HUES6 (cell line): ENCODE measurements around the gene BPIFB3.

Experiments used
- H3K27ac ChIP-seq: 2 replicates; pipeline ENCODE4 v1.7.0; 2013; ENCODE audit warnings: low read depth, mild to moderate bottlenecking, low read length, inconsistent platforms
- H3K27me3 ChIP-seq: 2 replicates; pipeline ENCODE4 v1.6.1; 2013; ENCODE audit warnings: low read length; ENCODE audit not compliant: control insufficient read depth, insufficient read depth
- H3K36me3 ChIP-seq: 2 replicates; pipeline ENCODE4 v1.6.1; 2013; ENCODE audit warnings: low read length; ENCODE audit not compliant: control insufficient read depth, insufficient read depth
- H3K4me1 ChIP-seq: 2 replicates; pipeline ENCODE4 v1.6.1; 2013; ENCODE audit warnings: low read length; ENCODE audit not compliant: control insufficient read depth, insufficient read depth
- H3K4me3 ChIP-seq: 2 replicates; pipeline ENCODE4 v1.5.1; 2013; ENCODE audit warnings: low read depth, low read length
- H3K9ac ChIP-seq: one replicate; pipeline ENCODE4 v1.6.1; 2013; ENCODE audit warnings: mild to moderate bottlenecking, low read length
- H3K9me3 ChIP-seq: 2 replicates; pipeline ENCODE4 v1.6.1; 2013; ENCODE audit warnings: low read depth, low read length; ENCODE audit not compliant: control insufficient read depth, insufficient read depth

BPIFB3 gene, protein sequence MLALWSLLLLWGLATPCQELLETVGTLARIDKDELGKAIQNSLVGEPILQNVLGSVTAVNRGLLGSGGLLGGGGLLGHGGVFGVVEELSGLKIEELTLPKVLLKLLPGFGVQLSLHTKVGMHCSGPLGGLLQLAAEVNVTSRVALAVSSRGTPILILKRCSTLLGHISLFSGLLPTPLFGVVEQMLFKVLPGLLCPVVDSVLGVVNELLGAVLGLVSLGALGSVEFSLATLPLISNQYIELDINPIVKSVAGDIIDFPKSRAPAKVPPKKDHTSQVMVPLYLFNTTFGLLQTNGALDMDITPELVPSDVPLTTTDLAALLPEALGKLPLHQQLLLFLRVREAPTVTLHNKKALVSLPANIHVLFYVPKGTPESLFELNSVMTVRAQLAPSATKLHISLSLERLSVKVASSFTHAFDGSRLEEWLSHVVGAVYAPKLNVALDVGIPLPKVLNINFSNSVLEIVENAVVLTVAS

GRCh38 chr20:33053291-33054106 is at the start of gene BPIFB3:
Gene BPIFB3, plus strand, starts transcription at chr20:33053903. Its CDS starts 1,533 bp downstream, at chr20:33055436.
- no peaks in the 10 kb centered on the region for H3K27me3 ChIP-seq
- no peaks in the 10 kb centered on the region for H3K9me3 ChIP-seq
- H3K4me3 ChIP-seq, result no peak within 1 kb of the TSS
- H3K4me1 ChIP-seq, result peaks cover 5% of the 10 kb centered on the region; the same call in 1 of the 2 replicates
- H3K9ac ChIP-seq, result no peak within 1 kb of the TSS
- no peak within 1 kb of the TSS for H3K27ac ChIP-seq
- no peaks in the 10 kb centered on the region for H3K36me3 ChIP-seq

- peaks cover 3% of the 10 kb centered on the region; the same call in 1 of the 2 replicates for H3K4me1 ChIP-seq
- no peaks in the 10 kb centered on the region for H3K36me3 ChIP-seq
- H3K9ac ChIP-seq, result no peak within 1 kb of the TSS
- H3K9me3 ChIP-seq, result peaks cover 6% of the 10 kb centered on the region
- H3K27ac ChIP-seq, result no peak within 1 kb of the TSS
- no peak within 1 kb of the TSS for H3K4me3 ChIP-seq
- H3K27me3 ChIP-seq, result no peaks in the 10 kb centered on the region
Observed at GRCh38 chr20:33004141-33004751, 49.5 kb upstream of the BPIFB3 start, which contains the start of gene SUN5. Gene SUN5, minus strand, starts transcription at chr20:33004433. Its CDS starts 93 bp downstream, at chr20:33004340.

- Histone ChIP-seq H3K9me3 (peaks cover 6% of the 10 kb centered on the region), H3K36me3 (no peaks in the 10 kb centered on the region), H3K27ac (no peak overlapping the region), H3K9ac (no peak overlapping the region), H3K27me3 (no peaks in the 10 kb centered on the region), H3K4me1 (peaks cover 3% of the 10 kb centered on the region; the same call in 1 of the 2 replicates), H3K4me3 (no peak overlapping the region)
Observed at GRCh38 chr20:33005132-33005566, 48.6 kb upstream of the BPIFB3 start.

DNA sequence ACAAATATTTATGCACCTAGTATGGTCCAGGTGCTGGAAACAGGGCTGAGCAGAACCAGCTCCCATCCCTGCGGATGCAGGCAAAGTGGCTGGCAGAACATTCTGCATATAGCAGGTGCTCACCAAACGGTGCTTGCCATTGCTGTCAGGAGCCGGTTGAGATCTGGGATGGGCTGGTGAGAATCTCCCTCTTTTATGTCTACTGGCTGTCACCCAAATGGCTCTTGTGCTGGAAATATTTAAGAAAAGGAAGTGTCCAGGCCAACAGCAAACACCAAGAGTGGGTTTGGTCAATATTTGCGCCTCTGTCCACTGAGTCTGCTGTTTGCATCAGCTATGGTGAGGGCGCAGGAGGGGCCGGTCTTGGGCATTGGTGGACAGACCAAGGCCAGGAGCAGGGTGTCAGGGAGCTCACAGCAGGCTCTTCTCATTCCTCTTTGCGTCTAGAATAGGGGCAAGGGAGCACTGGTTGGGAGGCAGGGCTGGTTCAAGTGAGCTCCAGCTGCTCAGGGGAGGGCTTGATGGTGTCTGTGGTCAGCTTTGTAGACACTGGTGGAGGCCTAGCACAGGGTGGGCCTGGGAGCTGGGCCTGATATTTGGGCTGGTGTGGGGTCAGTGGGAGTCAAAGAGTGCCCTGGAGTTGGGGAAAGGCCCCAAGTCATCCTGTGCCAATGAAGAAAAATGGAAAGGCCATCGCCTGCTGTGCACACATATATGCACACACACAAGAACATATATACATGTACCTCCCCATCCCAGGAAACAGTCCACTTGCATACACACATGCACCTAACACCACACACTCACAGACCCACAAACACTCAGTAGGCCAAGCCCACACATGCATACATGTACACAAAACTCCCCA is 47.6 kb upstream of the BPIFB3 start:
- no peak overlapping the region for H3K4me3 ChIP-seq
- peaks cover under 1% of the 10 kb centered on the region; the same call in 1 of the 2 replicates for H3K4me1 ChIP-seq
- no peaks in the 10 kb centered on the region for H3K27me3 ChIP-seq
- no peaks in the 10 kb centered on the region for H3K36me3 ChIP-seq
- peaks cover 6% of the 10 kb centered on the region for H3K9me3 ChIP-seq
- H3K9ac ChIP-seq, result no peak overlapping the region
- no peak overlapping the region for H3K27ac ChIP-seq

DNA sequence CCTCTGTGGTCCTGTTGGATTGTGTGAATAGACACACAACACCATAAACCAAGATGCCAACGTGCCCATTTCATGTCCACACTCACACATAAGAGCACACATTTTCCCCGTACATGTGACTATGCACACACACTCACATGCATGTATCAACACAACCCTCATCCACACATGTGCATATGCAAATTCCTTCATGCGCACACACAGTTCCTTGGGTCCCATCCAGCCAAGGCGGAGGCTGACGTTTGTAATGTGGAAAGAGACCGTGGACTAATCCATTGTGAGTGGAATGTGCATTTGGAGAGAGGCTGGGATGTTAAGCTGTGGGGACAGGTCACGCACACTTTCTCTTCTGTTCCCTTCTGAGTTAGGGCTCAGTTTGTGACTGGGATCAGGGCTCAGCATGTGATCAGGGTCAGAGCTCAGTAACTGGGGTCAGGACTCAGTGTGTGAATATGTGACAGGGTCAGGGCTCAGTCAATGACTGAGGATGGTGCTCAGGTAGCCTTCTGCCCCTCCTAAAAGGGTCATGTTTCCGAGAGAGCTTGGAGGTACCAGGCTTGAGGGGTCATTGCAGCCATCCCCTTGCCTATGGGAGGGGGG is 46.8 kb upstream of the BPIFB3 start:
- H3K27me3 ChIP-seq, result no peaks in the 10 kb centered on the region
- H3K9ac ChIP-seq, result no peak overlapping the region
- no peaks in the 10 kb centered on the region for H3K36me3 ChIP-seq
- peaks cover 6% of the 10 kb centered on the region for H3K9me3 ChIP-seq
- no peaks in the 10 kb centered on the region; the same call in 1 of the 2 replicates for H3K4me1 ChIP-seq
- H3K27ac ChIP-seq, result no peak overlapping the region
- H3K4me3 ChIP-seq, result no peak overlapping the region

GRCh38 chr20:33007376-33008335 is 46.0 kb upstream of the BPIFB3 start, which contains the start of gene BPIFB2:
Gene BPIFB2, plus strand, starts transcription at chr20:33007704. Its CDS starts 871 bp downstream, at chr20:33008575.
- Histone ChIP-seq H3K9ac (no peak within 1 kb of the TSS), H3K4me1 (no peaks in the 10 kb centered on the region; the same call in 1 of the 2 replicates), H3K27ac (no peak within 1 kb of the TSS), H3K27me3 (no peaks in the 10 kb centered on the region), H3K36me3 (no peaks in the 10 kb centered on the region), H3K4me3 (no peak within 1 kb of the TSS), H3K9me3 (peaks cover 6% of the 10 kb centered on the region)

- Histone ChIP-seq H3K9ac (no peak overlapping the region), H3K36me3 (no peaks in the 10 kb centered on the region), H3K27ac (no peak overlapping the region), H3K9me3 (peaks cover 6% of the 10 kb centered on the region), H3K4me3 (no peak overlapping the region), H3K4me1 (peaks cover under 1% of the 10 kb centered on the region; the same call in 1 of the 2 replicates), H3K27me3 (no peaks in the 10 kb centered on the region)
Observed at GRCh38 chr20:33008336-33009213, 45.1 kb upstream of the BPIFB3 start.

DNA sequence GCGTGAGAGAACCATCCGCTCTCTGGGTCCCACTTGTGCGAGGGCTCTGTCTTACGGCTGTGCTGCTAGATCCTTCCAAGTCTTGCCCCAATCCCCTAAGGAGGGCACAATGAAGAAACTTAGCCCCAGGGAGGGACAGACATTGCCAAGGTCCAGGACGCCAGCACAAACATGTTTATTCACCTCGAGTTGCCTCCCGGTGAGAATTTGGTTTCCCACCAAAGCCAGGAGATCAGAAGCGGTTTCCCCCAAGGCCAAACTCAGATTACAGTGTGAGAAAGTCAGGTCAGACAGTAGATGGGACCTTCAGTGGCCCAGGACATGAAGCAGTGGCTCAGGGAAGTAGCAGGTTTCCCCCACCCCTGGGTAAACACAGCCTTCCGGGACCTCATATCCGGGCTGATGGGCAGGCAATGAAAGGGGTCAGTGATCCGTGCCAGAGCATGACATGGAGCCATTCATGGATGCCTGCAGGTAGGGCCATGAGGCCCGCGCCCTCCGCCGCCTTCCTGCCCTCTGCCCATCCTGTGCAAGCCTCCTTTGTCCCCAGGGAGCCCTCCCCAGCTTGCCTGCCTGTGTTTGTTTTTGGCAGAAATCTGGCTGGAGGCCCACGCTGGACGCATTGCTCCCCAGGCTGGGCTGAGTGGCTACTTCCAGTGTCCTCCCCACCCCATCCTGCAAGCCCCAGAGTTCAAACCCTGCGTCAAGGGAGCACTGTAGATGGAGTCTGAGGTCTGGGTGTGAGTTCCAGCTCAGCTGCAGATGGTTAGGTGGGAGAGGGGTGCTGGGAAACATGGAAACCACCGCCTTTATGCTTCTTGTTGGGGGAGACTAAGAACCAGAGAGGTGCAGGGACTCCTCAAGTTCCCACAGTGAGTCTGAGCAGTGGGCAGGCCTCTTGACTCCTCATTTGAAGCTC is 44.2 kb upstream of the BPIFB3 start:
- Histone ChIP-seq H3K9ac (no peak overlapping the region), H3K9me3 (peaks cover 6% of the 10 kb centered on the region), H3K4me1 (peaks cover 9% of the 10 kb centered on the region; the same call in 1 of the 2 replicates), H3K4me3 (no peak overlapping the region), H3K36me3 (no peaks in the 10 kb centered on the region), H3K27me3 (no peaks in the 10 kb centered on the region), H3K27ac (no peak overlapping the region)
